ENCODE results near the gene CDH15.
"Not testable (repeated sequence)": the region's sequence is repeated elsewhere in the genome, so short reads cannot be mapped to it uniquely, and the experiment has no call there.

CDH15 gene

DNA sequence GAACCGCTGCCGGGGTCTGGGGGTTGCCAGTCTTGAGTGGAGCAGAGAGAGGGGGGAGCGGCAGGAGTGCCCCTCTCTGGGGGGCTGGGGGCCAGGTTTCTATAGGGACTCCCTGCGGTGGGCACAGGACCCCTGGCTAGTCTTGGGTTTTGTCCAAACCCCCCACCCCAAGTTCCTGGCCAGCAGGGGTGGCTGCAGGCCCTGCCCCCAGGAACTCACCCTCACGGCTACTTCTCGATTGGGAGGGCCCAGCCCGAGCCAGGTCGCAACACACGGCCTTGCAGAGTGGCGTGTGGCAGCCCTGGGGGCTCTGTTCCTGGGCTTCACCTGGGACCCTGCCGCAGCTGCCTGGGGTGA, 601 bp downstream of the CDH15 start:
- no peak for DNase-seq (ENCODE audit: low read depth in 4 of 4, low spot score in 1 of 4)

DNA sequence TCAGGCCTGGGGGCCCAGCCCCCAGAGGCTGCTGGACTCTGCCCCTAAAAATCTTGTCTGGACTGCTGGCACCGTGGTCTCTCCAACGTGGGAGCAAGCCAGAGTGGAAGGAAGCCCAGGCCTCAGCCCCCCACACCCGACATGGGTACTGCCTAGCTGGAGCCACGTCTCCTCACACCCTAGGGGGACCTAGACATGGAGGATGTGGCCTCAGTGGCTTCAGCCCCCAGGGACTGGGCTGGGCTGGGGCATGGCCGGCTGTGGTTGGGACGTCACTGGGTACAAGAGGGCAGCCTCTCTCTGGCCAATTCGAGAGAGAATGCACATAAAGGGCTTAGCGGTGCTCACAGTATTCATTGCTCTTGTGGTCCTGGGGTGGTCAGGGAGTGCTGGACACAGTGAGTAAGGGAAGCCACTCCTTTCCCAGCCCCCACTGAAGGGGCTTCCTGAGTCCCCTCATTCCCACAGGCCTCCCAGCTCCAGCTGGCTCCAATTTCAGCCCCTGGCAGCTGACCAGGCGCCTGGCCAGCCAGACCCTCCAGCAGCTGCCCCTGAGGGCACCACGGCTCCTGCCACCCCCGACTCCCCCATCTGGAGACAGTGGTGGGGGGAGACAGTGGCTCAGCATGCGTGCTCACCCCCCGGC, 1.1 kb downstream of the CDH15 start:
- DNase-seq (ENCODE audit: low read depth in 4 of 4, low spot score in 1 of 4), result no peak

DNA sequence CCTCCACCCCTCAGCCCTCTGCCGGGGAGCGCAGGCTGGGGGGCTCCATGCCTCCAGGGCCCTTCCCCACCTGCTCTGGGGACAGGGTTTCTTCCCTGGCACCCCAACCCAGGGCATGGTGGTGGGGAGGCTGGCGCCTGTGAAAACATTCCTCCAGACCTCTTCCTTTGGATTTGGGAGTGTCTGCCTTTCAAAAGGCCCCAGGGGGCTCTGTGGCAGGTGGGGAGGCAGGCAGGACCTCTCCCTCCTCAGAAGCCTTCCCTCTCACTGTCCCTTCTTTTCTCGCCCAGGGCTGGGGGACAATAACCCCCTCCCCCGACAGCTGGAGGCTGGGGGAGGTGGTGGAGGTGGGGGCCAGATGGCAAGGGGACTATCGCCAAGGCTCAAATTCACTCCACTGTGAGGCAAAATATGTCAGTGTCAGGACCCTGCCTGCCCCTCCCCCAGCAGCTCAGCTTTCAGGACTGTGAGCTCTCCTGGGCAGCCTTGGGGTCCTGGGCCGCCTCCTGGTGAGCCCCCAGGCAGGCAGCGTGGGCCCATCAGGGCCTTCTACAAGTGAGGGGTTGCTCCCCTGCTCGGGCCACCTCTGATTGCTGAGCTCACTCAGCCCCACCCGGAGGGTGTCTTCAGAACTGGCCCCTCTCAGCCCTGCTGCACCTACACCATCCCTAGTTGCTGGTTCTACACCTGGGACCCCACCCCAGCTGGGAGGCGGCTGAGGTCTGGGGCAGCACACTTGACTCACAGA, 1.8 kb downstream of the CDH15 start:
- no peak for DNase-seq (ENCODE audit: low read depth in 4 of 4, low spot score in 1 of 4)

DNA sequence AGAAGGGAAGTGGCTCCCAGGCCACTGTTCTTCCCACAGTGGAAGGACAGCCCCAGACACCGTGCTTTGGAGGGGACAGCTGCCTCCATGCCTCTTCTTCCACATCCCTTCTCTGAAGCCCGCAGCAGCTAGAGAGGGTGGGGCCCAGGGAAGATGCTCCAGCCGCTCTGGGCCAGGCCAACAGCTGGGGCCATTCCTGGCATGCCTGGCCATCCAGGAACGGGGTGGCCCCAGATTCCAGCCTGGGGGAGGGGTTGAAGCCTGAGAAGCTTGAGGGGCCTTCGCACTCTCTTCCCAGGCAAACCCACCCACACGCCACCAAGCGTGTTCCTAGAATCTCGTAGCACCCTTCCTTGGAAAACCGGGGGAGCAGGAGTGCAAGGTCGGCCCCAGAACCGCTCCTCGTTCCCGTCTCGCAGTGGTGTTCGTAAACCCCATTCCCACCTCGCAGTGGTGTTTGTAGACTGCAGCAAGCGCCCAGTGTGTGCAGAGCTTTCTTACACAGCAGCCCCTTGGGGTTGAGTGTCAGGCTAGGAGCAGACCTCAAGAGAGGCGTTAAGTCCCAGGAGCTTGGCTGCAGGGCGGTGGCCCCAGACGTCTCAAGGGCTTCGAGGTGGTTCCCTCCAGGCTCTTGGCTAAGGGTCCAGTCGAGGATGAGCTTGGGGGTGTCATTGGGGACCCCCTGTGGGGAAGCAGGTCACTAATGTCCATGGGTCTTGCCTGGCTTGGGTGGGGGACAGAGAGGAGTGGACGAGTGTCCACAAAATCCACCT, 2.7 kb downstream of the CDH15 start:
- no peak for DNase-seq (ENCODE audit: low read depth in 4 of 4, low spot score in 1 of 4)

DNA sequence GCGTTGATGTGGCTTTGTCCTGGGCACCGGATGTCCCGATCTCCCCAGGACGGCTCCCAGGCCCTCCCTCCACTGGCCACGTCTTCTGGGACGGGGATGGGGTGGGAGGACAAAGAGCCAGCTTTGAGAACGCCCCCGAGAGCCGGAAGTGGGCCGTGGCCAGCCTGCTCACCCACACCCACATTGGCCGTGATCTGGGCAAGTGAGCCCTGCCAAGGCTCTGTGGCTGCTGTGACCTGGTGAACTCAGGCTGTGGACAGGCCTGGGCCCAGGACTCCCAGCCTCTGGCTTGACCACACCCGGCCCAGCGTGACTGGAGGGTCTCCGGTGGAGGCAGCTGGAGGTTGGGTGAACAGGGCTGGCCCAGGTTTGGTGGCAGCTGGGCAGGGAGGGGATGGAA, 3.3 kb downstream of the CDH15 start:
- DNase-seq (ENCODE audit: low read depth in 4 of 4, low spot score in 1 of 4), result no peak

DNA sequence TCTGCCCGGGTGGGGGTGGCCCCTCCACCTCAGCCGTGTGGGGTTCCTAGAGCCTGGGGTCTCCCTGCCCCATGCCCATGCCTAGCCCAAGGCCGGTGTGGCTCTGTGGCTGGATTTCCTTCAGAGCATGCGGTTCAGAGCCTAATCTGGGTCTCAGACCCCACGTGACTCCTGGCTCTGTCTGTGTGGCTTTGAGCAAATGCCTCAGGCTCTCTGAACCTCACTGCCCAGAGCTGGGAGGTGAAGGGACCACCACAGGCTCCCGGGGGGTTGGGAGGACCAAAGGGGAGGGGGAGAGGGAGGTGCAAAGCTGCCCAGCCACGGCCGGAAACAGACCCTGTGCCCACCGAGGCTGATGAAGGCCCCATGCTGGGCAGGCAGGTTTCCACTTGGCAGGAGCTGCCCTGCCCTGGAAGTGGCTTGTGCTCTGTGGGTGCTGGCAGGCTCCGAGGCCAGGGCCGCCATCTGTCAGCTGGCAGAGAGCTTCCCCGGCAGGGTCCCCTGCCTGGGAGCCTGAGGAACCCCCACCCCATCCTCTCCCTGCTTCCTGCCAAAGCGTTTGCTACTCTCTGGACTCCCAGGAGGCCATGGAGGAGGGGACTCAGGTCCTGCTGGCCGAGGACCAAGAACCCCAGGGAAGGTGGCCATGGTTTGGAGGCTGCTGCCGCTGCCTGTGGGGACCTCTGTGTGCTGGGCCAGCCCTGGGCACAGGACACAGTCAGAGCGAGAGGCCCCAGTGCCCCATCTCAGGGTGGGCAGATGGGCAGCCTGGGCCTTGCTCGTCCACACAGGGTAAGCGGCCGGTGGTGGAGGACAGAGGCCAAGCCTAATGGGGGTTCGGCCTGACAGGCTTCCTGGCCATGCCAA, 4.0 kb downstream of the CDH15 start:
- DNase-seq (ENCODE audit: low read depth in 4 of 4, low spot score in 1 of 4), result no peak

DNA sequence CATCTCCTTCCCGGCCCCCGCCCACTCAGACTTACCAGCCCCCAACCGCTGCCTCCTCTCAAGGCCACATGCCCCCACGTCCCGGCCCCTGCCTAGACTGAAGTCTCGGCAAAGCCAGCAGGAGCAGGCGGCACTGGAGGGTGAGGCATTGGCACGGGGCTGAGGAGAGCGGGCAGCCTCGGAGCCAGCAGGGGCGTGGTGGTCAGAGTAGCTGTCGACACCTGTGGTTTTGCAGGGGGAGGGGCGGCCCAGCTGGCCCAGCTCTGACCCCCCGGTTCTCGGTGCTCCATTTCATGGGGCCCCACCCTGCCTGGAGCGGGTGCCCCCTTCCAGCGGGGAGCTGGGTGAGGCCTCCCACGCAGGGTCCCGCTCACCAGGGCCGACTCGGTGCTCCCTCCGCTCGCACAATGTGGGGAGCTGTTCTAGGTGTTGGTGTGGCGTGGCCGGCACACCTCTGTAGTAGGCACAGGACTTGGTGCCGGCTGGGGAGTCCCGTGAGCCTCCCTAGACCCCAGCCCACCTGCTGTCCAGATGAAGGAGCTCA, 4.7 kb downstream of the CDH15 start:
- no peak for DNase-seq (ENCODE audit: low read depth in 4 of 4, low spot score in 1 of 4)

DNA sequence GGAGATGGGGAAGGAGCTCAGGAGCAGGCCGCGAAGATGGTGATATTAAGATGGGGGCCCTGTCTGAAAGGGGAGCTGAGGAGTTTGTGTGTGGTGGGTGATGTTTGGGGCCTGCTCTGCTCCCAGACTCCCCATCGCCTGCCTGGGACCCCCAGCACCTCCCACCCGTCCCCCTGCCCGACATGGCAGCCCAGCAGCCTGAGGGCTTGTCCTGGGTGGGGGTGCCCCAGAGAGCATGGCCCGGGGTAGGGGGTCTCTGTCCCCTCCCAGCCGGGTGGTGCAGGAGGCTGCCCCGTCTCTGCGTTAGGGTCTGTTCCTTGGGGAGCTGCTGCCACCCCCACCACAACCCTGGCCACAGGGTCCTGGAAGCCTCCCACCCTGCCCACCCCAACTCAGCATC, 5.2 kb downstream of the CDH15 start:
- no peak for DNase-seq (ENCODE audit: low read depth in 4 of 4, low spot score in 1 of 4)

DNA sequence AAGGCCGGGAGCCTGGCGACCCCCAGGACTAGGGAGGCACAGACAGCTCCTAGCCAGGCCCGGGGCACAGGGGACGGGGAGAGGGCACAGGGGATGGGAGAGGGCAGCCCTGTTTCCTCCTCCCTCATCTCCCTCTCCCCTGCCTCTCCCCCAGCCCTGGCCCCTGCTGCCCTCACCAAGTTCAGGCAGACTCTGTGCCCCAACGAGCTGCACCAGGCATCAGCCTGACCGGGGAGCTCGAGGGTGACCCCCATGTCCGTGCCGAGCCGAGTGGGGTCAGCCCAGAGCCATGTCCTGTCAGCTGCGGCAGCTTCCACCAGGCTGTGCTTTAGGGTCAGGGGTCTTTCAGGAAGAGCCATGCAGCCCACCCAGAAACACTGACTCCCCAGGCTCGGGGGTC, 6.0 kb downstream of the CDH15 start:
- no peak for DNase-seq (ENCODE audit: low read depth in 4 of 4, low spot score in 1 of 4)

DNA sequence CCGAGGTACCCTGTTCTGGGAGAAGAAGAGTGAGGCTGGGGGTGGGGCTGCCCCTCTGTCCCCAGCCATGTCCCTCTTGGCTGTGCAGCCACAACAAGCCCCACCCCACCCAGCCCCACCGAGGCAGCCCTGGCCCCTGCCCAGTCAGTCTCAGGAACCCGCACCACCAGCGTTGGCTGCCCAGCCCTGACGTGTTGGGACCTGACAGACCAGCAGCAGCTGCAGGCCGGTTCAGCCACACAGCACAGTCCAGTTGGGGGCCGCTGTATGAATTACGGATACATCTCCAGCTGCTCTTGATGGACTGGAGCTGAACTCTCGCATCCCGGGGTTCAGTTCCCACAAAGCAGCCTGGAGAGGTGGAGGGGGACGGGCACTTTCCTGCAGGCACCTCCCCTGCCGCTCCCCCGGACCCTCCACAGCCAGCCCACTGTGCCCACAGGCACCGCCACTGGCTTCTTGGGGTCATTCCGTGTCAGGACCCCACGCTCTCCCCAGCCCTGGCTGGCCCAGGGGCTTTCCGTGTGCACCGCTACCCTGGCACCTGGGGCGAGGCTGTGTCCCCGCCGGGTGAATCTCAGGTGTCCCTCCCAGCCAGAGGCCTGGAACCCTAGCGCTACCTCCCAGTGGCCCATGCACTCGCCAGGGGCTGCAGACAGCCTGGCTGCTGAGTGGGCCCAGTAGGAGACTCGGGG, 7.1 kb downstream of the CDH15 start:
- DNase-seq (ENCODE audit: low read depth in 4 of 4, low spot score in 1 of 4), result no peak

DNA sequence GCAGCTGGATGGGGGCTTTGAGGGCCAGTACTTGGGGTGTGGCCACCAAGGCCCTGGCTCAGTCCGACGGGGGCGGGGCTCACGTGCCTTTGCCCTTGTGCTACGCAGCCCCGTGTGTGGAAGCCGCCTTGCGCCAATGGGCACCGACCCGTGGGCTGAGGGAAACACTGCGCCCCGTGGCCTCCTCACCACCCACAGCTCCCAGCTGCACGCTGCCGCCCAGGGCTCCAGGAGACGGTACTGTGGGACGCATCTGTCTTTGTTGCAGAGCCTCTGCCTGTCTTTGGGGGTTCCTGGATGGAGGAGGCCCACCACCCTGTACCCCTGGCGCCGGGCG, 7.6 kb downstream of the CDH15 start:
- DNase-seq (ENCODE audit: low read depth in 4 of 4, low spot score in 1 of 4), result no peak

DNA sequence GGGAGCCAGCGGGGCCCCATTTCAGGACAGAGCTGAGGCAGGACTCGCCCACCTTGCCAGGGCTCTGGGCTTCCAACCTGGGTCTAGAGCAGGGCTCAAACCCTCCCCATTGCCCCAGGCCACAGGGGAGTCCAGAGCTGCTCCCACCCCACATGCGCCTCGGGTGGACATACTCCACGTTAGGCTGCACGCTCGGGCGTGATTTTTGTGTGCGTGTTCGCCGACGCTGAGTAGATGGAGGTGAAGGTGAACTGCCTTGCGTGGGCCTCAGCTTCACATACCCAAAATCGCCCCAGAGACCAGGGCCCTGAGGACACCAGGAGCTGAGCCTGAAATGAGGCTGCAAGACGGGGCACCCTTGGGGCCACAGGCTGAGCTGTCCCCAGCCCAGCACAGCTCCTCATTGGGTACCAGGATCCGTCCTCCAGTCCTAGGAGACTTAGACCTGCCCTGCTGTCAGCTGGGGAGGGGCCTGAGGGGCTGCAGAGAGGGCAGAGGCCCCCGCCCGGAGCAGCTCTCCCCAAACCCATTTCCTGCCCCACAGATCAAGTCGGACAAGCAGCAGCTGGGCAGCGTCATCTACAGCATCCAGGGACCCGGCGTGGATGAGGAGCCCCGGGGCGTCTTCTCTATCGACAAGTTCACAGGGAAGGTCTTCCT, 8.2 kb downstream of the CDH15 start:
- DNase-seq (ENCODE audit: low read depth in 4 of 4, low spot score in 1 of 4), result no peak

DNA sequence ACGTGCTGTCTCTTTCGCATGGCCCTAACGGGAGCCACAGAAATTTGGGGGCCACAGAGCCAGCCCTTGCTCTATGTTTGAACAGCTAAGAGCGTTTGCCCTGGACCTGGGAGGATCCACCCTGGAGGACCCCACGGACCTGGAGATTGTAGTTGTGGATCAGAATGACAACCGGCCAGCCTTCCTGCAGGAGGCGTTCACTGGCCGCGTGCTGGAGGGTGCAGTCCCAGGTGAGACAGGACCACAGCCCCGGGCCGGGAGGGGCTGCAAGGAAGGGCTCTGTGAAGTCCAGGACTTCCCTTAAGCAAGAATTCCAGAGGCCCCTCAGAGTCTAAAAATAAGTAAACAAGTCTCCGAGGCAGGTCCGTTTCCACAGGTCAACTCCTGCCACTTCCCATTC, 11.9 kb downstream of the CDH15 start:
- DNase-seq (ENCODE audit: low read depth in 4 of 4, low spot score in 1 of 4), result no peak

DNA sequence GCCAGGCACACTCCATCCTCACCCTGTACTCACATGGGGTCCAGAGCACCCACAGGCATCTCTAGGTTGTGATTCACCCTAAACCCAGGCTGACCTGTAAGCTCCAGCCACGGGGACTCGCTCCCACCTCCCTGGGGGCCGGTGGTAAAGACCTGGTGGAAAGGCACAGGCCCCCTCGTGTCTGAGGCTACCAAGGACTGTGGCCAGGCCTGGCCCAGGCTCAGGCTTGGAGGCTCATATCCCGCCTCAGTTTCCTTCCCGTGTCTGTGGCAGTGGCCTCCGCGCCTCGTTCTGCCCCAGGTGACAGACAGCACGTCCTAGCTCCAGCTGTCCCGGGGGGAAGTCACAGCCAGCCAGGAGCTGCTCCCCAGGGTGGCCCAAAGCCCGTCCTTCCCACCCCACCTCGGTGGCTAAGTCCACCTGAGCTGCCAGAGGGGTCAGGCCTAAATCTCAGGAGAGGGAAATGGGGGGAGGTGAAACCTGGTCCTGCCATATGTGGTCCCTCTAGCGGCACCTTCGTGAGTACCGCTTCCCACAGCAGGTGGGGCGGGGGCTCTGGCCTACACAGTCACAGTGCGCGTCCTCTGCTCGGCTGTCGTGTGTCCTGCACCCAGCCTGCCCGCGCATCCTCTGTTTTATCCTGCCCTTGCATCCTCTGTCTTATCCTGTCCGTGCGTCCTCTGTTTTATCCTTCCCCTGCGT, 12.6 kb downstream of the CDH15 start:
- no peak for DNase-seq (ENCODE audit: low read depth in 4 of 4, low spot score in 1 of 4)

DNA sequence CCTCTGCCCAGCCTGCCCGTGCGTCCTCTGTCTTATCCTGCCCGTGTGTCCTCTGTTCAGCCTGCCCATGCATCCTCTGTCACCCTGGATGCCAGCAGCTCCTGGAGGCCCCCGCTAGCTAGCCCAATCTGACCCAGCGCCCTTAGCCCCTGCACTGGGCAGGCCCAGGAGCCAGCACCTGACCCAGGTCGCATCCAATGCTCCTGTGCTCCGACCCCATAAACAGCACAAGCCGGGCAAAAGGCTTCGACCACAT, 13.1 kb downstream of the CDH15 start:
- DNase-seq (ENCODE audit: low read depth in 4 of 4, low spot score in 1 of 4), result no peak

DNA sequence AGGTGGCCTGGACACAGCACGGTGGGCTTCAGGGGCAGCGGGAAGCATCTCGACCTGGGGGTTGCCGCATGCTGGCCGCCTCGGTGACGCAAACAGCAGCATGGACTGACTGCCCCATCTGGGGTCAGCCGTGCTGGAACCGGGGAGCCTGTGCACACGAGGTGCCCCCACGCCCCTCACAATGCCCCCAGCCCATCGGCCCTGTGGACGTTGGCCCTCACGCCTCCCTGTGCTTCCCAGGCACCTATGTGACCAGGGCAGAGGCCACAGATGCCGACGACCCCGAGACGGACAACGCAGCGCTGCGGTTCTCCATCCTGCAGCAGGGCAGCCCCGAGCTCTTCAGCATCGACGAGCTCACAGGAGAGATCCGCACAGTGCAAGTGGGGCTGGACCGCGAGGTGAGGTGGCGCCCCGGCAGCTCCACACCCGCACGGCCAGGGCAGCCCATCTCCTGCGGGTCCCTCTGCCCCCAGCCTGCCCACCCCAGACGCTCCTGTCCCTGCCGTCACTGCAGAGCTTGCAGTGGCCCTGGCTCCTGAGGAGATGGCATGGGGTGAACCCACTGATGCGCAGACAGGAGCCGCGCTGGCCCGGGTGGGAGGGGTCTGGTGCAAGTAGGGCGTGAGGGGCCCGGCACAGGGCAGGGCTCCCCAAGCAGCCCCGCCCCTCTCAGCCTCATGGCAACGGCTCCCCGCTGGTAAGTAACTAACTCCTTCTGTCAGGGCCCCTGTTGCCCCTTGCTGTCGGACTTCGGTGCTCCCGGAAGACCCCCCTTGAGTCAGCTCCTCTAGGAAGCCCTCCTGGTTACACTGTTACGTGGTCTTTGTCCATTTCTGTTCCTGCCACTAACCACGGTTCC, 13.6 kb downstream of the CDH15 start:
- no peak for DNase-seq (ENCODE audit: low read depth in 4 of 4, low spot score in 1 of 4)

DNA sequence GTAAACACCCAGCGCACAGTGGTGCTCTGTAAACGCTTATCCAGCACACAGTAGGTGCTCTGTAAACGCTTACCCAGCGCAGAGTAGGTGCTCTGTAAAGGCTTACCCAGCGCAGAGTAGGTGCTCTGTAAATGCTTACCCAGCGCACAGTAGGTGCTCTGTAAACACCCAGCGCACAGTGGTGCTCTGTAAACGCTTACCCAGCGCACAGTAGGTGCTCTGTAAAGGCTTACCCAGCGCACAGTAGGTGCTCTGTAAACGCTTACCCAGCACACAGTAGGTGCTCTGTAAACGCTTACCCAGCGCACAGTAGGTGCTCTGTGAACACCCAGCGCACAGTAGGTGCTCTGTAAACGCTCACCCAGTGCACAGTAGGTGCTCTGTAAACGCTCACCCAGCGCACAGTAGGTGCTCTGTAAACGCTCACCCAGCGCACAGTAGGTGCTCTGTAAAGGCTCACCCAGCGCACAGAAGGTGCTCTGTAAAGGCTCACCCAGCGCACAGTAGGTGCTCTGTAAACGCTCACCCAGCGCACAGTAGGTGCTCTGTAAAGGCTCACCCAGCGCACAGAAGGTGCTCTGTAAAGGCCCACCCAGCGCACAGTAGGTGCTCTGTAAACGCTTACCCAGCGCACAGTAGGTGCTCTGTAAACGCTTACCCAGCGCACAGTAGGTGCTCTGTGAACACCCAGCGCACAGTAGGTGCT, 14.5 kb downstream of the CDH15 start:
- not testable (repeated sequence) for DNase-seq (ENCODE audit: low read depth in 4 of 4, low spot score in 1 of 4)

DNA sequence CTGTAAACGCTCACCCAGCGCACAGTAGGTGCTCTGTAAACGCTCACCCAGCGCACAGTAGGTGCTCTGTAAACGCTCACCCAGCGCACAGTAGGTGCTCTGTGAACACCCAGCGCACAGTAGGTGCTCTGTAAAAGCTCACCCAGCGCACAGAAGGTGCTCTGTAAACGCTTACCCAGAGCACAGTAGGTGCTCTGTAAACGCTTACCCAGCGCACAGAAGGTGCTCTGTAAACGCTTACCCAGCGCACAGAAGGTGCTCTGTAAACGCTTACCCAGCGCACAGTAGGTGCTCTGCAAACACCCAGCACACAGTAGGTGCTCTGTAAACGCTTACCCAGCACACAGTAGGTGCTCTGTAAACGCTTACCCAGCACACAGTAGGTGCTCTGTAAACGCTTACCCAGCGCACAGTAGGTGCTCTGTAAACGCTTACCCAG, 15.1 kb downstream of the CDH15 start:
- DNase-seq (ENCODE audit: low read depth in 4 of 4, low spot score in 1 of 4), result not testable (repeated sequence)
